Measurements from ENCODE around the gene PHACTR1. TPM values are rescaled to one million over a fixed set of nuclear protein-coding genes. Genes with fewer than 3 reads are reported as not detected.

Gene PHACTR1
- total and polyA plus RNA-seq, 12 donors, result 0.77 to 16.0 (median 3.5) TPM

- no peak for DNase-seq
- peak overlapping the region in 2 of 5 donors; percentile 80 for H3K27ac ChIP-seq
- no peaks in the 10 kb centered on the region for H3K27me3 ChIP-seq
- intact Hi-C loops (cut with DNase I), result no loop called here
- no peaks in the 10 kb centered on the region for H3K9me3 ChIP-seq (replicated peaks in 1 of 3)
- peaks cover 0 to 16% of the 10 kb centered on the region in 2 donors for H3K4me1 ChIP-seq (replicated peaks in 1 of 2)
- TF ChIP-seq, protein P1, sequence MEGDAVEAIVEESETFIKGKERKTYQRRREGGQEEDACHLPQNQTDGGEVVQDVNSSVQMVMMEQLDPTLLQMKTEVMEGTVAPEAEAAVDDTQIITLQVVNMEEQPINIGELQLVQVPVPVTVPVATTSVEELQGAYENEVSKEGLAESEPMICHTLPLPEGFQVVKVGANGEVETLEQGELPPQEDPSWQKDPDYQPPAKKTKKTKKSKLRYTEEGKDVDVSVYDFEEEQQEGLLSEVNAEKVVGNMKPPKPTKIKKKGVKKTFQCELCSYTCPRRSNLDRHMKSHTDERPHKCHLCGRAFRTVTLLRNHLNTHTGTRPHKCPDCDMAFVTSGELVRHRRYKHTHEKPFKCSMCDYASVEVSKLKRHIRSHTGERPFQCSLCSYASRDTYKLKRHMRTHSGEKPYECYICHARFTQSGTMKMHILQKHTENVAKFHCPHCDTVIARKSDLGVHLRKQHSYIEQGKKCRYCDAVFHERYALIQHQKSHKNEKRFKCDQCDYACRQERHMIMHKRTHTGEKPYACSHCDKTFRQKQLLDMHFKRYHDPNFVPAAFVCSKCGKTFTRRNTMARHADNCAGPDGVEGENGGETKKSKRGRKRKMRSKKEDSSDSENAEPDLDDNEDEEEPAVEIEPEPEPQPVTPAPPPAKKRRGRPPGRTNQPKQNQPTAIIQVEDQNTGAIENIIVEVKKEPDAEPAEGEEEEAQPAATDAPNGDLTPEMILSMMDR (IDR thresholded peaks at IDR 0.05), result no peak
- peak in 1 of 2 donors; percentile 19 for TF ChIP-seq POLR2A (IDR thresholded peaks at IDR 0.05)
- no peaks in the 10 kb centered on the region for H3K36me3 ChIP-seq (replicated peaks in 1 of 2)
- H3K4me3 ChIP-seq, result peak overlapping the region in 2 of 4 donors; percentile 5 to 90
- 15 to 23% (median 18%) methylated on average over 9 of the region's 9 CpGs for WGBS, 4 donors
These were observed 241.6 kb downstream of the PHACTR1 start for GRCh38 chr6:12958052-12958706.

- Histone ChIP-seq H3K4me1 (replicated peaks in 1 of 2) (peaks cover 0 to 13% of the 10 kb centered on the region in 2 donors), H3K27ac (peak overlapping the region in 1 of 5 donors; percentile 11), H3K9me3 (replicated peaks in 1 of 3) (no peaks in the 10 kb centered on the region), H3K36me3 (replicated peaks in 1 of 2) (no peaks in the 10 kb centered on the region), H3K4me3 (no peak overlapping the region), H3K27me3 (no peaks in the 10 kb centered on the region)
- intact Hi-C loops (cut with DNase I), result no loop called here
- TF ChIP-seq, protein P1 (IDR thresholded peaks at IDR 0.05), result no peak
- TF ChIP-seq POLR2A (IDR thresholded peaks at IDR 0.05), result no peak
- no peak for DNase-seq
- 83 to 95% (median 88%) methylated on average over 4 of the region's 4 CpGs for WGBS, 4 donors
These were observed 245.2 kb downstream of the PHACTR1 start for GRCh38 chr6:12961761-12962160.

- intact Hi-C loops (cut with DNase I), result no loop called here
- Histone ChIP-seq H3K27ac (peak overlapping the region in 2 of 5 donors; percentile 7 to 11), H3K9me3 (replicated peaks in 1 of 3) (no peaks in the 10 kb centered on the region), H3K36me3 (replicated peaks in 1 of 2) (no peaks in the 10 kb centered on the region), H3K4me3 (no peak overlapping the region), H3K4me1 (replicated peaks in 1 of 2) (peaks cover 0 to 12% of the 10 kb centered on the region in 2 donors), H3K27me3 (no peaks in the 10 kb centered on the region)
- TF ChIP-seq, protein P1 (IDR thresholded peaks at IDR 0.05), result no peak
- TF ChIP-seq POLR2A (IDR thresholded peaks at IDR 0.05), result no peak
- 45 to 83% (median 61%) methylated on average over 1 of the region's 1 CpG for WGBS, 4 donors
- DNase-seq, result no peak
These were observed 246.0 kb downstream of the PHACTR1 start for GRCh38 chr6:12962529-12962928.

- no peak for DNase-seq
- intact Hi-C loops (cut with DNase I), result no loop called here
These were observed 246.4 kb downstream of the PHACTR1 start for GRCh38 chr6:12962987-12963386.

More at GRCh38 chr6:12962987-12963386, 246.4 kb downstream of the PHACTR1 start:
- no peak for TF ChIP-seq POLR2A (IDR thresholded peaks at IDR 0.05)
- TF ChIP-seq, protein P1 (IDR thresholded peaks at IDR 0.05), result no peak
- H3K4me1 ChIP-seq (replicated peaks in 1 of 2), result peaks cover 0 to 9% of the 10 kb centered on the region in 2 donors
- no peaks in the 10 kb centered on the region for H3K36me3 ChIP-seq (replicated peaks in 1 of 2)
- no peaks in the 10 kb centered on the region for H3K9me3 ChIP-seq (replicated peaks in 1 of 3)
- WGBS, 4 donors, result 60 to 67% (median 63%) methylated on average over 5 of the region's 5 CpGs
- H3K27ac ChIP-seq, result peak overlapping the region in 2 of 5 donors; percentile 24 to 58
- H3K4me3 ChIP-seq, result no peak overlapping the region
- no peaks in the 10 kb centered on the region for H3K27me3 ChIP-seq
